ENCODE data around the gene C15orf61.
A peak's percentile ranks its signal among the peaks of the same experiment; 100 is the strongest.

Gene C15orf61

DNA sequence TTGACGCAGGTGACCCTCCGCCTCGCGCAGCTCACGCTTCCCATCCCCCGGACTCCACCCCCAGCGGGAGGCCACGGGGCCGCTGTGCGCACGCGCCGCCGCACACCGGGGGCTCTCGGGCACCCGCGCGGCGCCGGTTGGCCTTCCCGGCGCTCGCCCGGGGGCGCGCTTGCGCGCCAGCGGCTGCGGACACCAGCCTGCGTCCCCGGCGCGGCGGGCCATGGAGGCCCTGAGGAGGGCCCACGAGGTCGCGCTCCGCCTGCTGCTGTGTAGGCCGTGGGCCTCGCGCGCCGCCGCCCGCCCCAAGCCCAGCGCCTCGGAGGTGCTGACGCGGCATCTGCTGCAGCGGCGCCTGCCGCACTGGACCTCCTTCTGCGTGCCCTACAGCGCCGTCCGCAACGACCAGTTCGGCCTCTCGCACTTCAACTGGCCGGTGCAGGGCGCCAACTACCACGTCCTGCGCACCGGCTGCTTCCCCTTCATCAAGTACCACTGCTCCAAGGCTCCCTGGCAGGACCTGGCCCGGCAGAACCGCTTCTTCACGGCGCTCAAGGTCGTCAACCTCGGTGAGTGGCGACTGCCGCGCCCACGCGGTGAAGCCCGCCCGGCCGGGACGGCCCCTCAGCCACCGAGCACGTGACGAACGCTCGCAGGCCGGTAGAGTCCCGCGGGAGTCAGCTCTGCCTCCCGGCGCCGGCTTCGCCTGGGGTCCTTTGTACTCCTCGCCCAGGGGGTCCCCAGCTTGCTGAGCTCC is at the start of gene C15orf61:
C15orf61 (plus strand) TSS at position 103 of the 754 bp plus-strand sequence; CDS start at position 221, 118 bp downstream.
- DNase-seq, result peak; percentile 52

DNA sequence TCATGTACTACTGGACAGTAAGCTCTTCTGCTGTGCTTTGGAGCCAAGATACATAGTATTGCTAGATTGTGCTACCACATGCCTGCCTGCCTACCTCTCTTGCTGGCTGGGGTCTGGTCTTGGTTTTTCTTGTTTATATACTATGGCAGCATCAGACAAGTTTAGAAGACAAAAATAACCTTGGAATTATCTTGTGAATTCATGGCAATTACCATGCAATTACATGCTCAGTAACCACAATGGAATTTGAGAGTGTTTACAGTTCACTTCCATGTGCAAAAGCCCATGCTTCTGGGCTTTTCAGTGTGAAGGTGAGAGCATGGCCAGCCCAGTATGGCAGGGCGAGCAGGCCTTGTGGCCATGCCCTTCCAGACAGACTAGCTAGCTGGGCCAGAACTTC is 48.0 kb upstream of the C15orf61 start:
- no peak for DNase-seq

DNA sequence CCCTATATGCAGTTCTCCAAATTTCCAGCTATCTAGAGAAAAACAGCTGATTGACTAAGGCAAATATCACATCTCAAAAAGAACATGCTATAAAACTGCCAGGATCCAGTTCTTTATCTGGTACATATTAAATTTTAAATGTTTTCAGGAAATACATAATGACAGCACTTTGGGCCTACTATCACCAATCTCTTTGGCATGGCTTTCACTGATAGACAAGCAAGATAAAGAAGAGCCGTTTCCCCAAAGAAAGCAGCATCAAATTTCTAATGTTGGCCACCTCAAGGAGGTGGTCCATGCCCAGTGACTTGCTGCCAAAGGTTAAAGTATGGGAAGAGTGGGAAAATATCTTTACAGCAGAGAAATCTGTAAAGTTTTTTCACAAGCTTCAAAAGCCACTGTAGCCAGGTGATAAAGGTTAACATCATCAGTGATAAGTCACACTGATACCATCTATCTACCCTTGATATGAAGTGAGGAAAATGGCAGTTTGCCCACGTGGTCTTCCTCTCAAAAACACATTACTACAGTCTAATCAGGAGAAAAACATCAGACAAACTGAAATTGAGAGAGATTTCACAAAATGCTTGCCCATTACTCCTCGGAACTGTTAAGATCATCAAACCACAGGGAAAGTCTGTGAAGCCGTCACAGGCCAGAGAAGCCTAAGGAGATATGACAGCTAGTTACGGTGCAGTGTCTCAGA is 46.4 kb upstream of the C15orf61 start:
- DNase-seq, result no peak

DNA sequence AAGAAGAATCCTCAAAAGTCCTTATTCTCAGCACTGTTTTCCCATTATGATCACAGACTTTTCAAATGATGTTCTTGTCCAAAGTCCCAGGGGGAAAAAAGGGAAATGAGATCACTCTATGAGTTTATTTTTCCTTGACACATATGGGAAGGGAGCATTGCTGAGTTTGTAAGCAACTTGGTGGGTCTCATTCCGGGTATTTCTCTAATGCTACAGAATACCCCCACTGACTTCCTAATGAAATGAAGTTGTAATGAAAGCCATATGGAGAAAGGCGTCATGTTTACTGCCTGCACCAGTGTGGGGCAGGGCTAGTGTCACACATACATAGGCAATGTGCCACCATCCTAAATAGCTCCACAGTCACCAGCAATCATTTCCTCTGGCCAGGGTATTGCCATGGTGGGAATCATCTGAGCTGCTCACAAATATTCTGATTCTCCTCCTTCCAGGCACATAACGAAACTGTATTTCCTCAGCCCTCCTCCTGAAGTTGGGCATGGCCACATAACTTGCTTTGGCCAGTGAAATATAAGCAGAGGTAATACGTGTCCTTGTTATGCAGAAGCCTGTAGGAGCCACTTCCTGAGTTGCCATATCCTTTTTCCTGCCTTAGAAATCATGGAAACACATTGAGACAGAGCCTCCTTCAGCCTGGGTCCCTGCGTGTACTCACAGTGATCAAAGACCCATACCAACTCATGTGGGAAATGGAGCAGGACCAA is 41.0 kb upstream of the C15orf61 start:
- DNase-seq, result no peak

DNA sequence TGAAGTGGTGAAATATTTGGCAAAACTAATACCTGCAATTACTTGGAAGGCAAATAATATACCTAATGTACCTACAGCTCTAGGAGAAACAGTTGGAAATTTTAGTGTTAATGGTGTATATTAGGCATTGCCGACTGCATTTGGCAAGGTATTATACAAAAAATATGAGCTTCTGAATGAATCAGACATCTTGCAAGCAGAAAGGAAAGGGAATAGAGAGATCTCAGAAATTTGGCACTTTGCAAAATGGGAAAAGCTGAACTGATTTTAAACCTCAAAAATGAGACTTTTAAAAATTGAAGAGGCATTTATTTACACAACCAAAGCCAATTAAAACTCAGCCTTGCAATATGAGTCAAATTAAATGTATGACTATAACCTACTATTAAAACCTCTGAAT is 40.2 kb upstream of the C15orf61 start:
- DNase-seq, result no peak

DNA sequence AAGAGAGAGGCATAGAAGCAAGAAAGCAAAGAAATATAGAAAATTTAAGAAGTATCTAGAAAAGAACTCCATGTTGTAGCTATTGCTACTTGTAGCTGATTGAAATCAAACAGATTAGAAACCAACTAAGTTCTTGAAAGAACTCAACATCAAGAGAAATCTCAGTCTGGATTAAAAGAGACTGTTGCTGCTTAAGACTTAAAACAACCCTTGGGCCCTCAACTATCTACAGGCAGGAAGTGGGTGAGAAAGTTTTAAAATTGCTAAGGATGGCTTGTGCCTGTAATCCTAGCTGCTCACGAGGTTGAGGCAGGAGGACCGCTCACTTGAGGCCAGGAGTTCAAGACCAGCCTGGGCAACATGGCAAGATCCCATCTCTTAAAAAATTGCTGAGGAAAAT is 39.3 kb upstream of the C15orf61 start:
- DNase-seq, result no peak

DNA sequence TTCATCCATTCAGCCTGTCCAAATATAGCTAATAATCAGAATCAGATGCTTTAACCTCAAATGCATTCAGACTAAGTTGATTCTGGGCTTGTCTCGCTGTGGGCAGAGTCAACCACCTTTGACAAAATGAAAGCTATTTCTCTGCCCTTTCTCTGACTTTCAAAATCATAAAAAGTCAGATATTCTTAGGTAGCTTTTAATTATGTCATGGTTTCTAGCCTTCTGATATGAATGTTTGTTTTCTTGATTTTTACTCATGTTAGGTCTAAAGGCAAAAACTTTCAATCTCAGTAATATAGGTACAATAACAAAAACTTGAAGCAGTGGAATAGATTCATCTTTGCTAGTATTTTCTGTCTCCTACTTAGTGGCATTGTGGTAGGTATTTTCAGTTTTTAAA is 25.3 kb upstream of the C15orf61 start:
- DNase-seq, result no peak

DNA sequence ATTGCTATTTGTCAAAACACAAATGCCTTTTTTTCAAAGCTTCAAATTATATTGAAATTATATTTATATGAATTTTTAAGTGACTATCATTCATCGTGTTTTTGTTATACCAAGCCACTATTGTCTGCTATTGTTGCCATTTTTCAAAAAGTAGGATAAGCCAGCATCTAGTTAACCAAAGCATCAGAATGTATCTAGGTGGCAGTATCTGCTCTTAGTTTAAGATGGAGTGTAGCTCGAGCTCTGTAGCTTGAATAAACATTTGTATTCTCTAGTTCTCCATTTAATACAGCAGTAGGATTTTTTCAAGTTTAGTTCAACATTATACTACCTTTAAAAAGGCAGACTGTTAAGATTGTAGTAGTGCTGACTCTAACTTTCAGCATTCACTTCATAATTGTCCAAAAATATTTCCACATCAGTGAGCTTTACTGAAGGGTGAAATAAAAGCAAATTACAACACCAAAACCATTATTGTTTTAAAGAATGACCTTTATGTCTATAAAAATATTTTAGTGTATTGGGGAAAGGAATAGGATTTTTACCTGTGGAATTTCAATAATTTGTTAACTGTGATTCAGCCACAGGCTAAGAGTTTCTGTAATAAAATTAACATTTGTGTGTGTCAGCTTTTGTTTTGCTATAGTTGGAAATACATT is 19.6 kb upstream of the C15orf61 start:
- no peak for DNase-seq

DNA sequence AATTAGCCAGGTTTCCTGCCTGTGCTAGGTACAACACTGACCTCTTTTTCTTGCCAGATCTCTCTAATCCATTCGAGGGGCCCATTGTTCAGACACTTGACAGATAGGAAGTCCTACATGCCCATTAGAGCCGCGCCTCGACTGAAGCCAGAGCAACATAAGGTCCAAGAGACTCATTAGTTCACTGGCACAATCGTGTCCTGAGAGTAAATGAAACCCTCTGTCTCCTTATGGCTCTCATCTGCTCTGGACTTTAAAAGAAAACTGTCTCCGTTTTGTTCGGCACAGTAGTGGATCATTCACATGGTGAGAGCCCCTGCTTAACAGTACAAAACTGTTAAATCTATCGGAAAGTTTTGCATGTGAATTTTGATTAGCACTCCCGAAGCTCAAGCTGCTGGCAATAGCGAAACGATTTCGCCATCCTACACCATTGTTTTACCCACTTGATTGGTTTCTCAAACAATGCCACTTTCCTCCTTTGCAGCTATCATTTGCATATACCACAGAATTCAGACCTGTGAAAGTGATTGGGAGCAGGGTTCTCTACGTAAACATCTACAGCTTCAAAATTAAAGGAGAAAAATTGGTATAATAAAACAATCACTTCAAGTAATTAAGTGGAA is 19.0 kb upstream of the C15orf61 start:
- DNase-seq, result no peak

DNA sequence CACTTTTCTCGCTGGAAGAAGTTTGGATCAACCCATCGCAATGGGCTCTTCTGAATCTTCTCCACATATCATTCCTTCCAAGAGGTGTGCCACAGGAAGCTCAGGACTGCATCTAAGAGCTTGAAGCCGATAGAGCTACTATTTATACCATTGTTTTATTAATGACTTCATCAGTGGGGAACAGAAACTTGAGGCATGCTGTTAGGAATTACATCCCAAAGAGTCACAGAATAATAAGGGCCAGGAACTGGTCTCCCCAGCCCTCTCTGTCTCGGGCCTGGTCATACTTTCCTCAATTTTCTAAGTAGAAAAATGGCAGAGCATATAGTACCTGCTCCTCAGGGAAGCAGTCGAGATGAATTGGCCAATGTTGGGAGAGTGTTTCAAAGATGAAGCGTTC is 16.9 kb upstream of the C15orf61 start:
- no peak for DNase-seq

DNA sequence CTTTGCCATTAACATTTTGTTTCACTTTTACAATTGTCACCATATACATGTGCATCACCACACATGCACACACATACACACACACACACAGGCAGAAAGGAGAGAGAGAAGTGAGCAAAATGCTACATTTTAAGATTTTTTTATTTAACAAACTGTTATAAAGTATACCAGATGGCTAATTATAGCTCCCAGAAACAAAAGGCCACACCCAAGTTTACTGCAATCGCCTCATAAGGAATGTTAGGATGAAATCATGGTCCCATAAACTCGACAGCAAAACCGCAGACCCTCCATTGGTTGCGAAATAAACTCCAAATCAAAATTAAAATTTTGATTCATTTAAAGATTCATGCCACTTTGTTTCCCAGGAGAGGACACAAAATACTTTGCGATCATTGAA is 16.1 kb upstream of the C15orf61 start:
- no peak for DNase-seq

DNA sequence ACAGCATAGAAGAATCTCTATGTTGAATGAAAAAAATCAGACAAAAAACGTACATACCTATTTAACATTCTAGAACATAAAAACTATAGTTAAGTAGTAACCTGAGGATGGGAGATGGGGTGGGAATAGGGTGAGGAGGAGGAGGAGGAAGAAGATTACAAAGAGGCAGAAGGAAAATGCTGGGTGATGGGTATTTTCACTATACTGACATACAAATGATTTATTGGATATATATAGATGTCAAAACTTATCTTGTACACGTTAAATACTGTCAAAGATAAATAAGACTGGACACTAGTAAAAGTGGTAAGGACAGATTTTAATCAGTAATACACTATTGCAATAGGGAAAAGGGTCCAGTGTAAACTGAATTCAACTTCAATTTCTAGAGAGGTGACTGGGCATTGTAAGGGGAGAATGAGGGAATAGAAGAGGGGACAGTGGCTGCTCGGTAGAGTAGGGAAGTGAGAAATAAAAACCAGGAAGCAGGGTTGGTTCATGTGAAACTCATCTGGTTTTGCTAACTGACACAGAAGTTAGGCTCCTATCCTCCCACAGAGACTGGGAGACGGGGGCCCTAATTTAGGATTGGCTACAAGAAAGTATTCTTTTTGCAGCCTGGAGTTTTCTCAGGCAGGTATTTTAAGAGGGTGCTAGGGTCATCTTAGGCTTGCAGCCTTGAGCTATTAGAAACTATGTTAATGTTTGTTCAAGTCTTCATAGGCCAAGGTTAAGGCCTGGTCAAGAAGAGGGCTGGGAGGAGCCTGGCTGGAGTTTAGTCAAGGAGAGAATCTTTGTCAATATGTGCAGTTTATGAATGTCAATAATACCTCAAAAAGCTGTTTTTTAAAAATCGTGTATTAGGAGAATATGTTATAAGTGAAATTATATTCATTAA is 15.0 kb upstream of the C15orf61 start:
- no peak for DNase-seq

DNA sequence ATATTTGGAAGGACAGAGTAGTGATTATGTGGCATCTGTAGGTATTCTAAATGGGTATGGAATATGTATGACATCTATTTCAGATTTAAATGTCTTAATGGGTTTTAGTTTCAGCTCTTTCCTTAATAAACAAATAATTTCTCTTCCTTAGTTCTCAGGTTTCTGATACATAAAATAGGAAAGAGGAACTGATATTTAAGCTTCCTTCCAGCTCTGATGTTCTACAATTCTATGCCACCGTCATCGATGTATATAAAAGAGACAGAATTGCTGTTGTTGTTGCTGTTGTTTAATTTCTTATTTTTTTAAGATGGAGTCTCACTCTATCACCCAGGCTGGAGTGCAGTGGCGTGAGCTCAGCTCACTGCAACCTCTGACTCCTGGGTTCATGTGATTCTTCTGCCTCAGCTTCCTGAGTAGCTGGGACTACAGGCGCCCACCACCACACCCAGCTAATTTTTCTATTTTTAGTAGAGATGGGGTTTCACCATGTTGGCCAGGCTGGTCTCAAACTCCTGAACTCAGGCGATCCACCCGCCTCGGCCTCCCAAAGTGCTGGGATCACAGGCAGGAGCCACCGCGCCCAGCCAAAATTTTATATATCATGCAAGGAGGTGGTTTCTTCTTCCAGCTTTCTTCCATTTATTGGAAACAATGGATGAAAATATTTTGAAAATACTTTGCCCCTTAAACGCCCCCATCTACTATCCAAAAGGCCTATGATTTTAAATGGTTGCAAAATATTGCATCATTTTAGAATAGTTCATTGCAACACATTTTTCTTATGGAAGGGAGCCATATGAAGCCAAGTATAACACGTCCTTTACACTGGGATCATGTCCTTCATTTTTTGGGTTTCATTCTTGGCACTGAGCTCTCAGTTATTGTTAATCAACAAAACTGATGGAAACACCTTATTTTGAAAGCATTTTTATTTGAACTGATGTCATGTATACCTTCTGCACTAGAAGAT is 13.9 kb upstream of the C15orf61 start:
- DNase-seq, result no peak

DNA sequence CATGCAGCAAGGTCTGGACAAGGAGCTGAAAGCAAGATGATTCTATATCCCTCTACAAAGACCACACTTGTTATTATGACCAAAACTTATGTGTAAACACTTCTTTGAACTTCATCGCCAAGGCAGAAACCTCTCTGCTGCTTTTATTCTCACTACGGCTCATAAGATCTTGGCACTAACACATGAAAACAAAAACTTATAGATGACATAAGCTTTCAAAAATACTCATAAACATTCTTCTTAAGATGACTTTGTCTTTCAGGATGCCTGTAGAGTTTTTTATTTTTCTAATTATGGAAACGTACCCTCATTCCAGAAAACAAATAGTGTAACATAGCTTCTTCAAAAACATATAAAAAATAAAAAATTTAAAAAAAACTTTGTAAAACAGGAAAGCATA is 12.5 kb upstream of the C15orf61 start:
- DNase-seq, result no peak

DNA sequence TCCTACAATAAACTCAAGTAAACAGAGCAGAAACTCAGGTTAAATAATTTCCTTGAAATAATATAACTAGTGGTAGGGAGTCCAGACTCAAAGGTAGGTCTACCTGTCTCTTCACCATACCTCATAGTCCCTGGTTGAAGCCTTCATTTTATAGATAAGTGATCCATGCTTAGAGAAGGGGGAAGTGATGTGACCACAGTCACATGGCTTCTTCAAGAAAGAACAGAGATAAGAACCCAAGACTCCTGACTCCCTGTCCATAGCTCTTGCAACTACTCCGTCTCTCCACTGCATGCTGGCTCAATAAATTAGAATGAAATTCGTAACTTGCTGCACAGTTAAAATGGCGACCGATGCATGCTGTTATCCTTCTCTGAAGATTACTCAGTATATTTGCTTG is 11.0 kb upstream of the C15orf61 start:
- no peak for DNase-seq

DNA sequence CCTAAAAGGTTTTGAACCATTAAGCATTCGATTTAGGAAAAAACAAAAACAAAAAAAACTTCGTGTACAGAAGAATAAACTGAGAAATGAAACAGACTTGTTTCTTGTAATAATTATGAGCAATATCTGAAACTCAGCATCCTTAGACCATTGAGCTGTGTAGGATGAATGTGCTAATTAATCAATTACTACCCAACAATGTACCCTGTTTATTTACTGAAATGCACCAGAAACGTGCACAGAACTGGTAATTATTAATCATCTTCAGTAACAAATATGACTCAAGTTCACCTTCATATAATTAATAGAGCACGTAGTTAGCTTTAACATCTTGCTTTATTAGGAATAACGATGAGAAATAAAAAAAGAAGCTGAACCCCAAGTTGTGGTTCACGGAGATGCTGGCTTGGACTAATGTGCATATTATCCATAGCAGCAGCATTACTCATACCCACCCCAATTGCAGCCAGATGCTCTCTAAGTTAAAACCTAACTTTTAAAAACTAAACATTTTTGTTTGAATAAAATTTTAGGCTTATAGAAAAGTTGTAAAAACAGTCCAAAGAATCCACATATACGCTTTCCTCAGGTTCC is 10.2 kb upstream of the C15orf61 start:
- DNase-seq, result no peak

DNA sequence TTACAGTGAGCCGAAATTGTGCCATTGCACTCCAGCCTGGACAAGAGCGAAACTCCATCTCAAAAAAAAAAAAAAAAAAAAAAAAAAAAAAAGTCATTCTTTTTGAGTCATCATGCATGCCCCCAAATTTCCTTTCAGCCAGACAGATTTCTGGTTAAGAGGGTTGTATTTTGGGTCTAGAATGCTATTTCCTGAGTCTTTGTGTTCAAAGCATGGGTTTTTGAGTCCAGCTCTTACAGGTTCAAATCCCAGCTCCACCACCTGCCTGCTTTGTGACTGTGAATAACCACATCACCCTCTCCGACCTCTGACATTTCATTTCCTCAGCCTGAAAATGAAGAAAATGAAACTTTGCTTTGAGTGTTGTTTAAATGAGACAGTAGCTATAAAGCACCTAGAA is 9.3 kb upstream of the C15orf61 start:
- DNase-seq, result no peak

DNA sequence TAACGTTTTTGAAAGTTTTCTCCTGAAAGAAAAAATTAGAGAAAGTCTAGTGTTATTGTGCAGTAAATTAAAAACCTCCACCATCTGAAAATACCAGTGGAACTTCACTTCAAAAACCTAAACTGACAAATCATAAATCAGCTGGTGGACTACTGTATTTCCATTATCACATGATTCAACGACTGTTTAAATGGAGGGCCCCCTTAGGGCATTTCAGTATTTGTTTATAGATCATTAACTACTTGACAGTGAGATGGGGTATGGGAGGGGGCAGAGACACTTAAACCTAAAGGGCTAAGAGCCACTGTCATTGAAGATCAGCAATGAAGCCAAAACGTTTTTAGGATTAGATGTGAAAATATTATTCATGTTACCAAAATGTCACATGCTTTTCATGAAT is 8.8 kb upstream of the C15orf61 start:
- no peak for DNase-seq

DNA sequence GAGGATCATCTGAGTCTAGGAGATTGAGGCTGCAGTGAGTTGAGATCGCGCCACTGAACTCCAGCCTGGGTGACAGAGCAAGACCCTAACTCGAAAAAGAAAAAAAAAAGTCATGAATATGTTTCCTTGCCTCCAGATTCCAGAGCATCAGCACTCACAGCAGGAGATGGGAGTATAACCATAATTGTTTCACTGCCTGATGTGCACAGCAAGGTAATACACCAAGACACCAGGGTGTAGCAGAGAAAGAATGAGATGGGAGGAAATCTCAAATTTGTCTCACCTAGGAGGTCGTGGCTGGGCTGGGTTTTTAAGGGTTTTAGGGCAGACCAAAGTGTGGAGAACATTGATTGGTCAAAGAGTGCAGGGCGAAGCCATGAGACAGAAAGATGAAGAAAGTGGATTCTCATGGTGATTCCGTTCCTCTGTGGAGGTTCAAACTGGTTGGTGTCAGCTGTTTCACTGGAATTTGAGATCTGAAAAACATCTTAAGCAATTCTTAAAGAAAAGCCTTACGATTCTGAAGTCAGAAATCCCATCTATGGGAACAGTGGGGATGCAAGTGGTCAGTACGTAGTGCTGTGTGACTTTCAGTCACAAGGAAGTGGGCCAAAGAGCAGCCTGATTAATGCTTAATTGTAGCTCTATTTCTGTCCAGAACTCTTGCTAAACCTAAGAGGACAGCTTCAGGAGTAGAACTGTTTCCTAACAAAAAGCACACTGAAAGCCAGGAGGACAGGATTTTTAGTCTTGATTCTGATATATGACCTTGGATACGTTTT is 7.8 kb upstream of the C15orf61 start:
- DNase-seq, result no peak
